Measurements from ENCODE around the gene RPH3AL.

RPH3AL gene

DNA sequence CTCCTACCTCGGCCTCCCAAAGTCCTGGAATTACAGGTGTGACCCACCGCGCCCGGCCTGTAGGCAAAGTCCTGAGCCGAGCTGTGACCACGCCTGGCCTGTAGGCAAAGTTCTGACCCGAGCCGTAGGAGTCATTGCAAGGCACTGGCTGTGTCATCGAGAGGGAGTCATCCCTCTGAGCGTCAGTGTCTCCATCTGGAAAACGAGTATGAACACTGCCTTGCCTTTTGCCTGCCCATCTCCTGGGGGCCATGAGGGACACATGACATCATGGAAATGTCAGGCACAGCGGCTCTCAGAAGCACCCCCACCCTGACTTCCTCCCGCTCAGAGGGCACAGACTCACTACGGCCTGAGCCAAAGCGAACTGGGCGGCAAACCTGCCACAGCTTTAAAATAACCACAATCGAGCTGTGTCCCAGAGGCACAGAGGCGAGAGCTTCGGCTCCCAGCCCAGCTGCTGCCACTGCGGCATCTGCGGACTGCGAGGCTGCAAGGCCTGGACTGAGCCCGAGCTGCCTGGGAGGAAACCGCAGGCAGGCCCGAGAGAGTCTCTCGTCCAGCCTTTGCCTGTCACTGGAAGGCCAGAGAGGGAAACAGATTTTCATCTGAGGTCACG lies 50.8 kb downstream of the RPH3AL start:
- no peak for DNase-seq (ENCODE audit: low read depth in 2 of 2)

DNA sequence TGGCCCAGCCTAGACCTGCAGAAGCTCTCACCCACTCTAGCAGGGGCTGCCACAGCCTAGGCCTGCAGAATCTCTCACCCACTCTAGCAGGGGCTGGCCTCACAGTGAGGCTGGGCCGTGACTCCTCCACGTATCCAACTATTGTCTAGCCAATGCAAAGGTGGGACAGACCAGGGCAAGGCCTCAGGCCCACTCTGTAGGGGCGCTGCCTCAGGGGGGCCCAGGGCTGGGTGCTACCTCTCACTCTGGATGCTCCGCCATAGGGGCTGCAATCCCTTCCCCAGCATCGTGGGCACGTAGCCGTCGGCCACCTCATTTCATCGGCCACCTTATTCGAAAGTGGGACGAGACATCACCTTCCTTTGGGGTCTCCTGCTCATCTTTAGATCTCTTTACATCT lies 51.7 kb downstream of the RPH3AL start:
- no peak for DNase-seq (ENCODE audit: low read depth in 2 of 2)

DNA sequence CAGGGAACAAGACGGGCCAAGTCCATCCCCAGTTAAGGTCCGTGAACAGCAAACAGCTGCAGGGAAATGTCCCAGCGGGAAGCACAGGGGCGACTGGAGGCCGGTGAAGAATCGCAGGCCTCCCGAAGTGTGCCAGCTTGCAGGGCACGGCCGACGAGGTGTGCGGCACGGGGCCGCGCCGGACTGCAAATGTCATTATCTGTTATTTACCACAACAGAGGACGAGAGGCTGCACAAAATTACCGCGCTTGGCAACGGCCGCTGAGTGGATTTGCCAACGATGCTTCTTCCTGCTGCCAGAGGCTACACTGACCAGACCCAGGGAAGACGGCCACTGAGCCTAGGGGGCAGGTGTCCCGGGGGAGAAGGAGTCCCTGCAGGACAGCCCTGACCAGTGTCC lies 53.1 kb downstream of the RPH3AL start:
- DNase-seq (ENCODE audit: low read depth in 2 of 2) = no peak

DNA sequence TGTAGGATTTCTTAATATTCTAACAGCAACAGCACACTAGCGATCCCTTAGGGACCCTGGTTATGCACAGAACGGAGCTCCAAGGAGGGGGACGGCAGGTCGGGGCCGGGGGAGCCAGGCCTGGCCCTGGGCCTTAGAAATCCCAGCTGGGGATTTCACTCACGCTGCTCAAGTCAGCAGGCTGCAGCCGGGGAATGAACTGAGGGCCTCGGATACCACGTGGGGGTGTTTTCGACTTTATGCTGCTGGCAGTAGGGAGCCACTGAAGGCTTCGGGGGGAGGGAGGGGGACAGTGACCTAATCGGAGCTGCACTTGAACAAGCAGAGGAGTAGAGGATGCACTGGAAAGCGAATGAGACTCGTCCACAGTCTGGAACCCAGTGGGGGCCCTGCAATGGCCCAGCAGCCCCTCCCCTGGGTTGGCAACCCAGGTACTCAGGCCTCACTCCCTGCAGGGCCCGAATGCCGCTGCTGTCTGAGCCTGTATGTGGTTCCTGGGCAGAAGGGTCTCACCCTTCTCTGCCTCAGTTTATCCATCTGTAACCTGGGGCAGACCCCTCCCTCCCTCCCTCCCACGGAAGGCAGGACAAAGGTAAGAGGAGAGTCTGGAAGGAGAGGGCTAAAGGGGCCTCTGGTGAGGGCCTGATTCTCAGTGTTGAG lies 53.7 kb downstream of the RPH3AL start:
- DNase-seq (ENCODE audit: low read depth in 2 of 2) = no peak

DNA sequence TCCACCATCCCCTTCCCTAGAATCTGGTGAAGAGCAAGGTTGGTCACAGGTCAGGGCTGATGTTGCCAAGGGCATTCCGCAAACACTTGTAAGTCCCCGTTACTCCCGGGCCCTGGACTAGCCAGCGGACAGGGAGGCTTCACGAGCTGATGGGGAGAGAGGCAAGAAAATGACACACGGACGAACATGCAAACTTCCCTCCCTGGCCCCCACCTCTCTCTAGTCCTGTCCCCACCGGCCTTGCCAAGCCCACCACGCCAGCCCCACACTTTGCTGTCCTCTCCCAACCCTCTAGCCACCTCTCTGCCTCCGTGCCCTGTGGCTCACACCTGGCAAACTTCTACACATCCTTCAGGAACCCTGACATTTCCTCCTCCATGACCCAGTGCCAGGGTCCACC lies 54.8 kb downstream of the RPH3AL start:
- DNase-seq (ENCODE audit: low read depth in 2 of 2) = no peak

DNA sequence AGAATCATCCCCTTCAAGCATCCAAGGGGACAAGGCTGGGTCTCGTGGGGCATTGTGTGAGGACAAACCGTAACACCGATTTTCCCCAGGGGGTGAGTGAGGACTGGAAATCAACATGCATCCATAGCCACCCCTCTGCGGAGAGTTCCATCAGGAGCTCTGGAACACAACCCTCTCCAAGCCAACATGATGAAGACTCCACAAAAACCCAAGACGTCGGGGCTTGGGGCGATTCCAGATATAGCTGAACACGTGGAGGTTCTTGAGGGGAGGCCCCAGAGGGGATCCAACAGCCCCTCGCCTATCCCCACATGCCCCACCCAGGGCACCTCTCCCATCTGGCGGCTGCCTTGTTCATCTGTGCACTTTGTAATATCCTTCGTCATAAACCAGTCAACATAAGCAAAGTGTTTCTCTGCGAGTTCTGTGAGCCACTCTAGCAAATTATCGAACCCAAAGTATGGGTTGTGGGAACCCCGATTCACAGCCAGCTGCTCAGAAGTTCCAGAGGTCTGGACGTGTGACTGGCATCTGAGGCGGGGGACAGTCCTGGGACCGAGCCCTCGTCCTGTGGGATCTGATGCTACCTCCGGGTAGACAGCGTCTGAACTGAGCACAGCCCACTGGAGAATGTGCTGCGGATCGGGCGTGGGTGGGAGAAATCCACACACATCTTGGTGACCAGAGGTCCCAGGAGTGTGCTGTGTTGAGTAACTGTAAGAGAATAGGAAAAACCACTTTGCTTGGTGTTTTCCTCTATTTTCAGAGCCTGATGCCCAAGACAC lies 55.5 kb downstream of the RPH3AL start:
- no peak for DNase-seq (ENCODE audit: low read depth in 2 of 2)

DNA sequence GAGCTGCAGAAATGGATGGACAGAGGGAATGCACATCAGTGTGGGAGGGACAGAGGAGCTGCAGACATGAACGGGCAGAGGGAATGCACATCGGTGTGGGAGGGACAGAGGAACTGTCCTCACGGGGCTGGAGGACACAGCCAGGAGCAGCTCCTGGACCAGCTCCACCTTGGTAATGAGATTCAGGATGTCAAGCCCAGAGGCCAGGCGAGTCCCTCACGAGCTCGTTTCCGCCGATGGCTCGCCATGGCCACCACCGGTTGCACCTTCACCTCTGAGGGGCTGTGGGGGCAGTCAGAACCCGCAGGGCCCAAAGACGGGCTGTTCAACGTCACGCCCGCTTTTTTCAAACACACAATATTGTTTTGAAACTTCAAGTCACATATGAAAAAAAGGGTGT lies 56.2 kb downstream of the RPH3AL start:
- no peak for DNase-seq (ENCODE audit: low read depth in 2 of 2)

DNA sequence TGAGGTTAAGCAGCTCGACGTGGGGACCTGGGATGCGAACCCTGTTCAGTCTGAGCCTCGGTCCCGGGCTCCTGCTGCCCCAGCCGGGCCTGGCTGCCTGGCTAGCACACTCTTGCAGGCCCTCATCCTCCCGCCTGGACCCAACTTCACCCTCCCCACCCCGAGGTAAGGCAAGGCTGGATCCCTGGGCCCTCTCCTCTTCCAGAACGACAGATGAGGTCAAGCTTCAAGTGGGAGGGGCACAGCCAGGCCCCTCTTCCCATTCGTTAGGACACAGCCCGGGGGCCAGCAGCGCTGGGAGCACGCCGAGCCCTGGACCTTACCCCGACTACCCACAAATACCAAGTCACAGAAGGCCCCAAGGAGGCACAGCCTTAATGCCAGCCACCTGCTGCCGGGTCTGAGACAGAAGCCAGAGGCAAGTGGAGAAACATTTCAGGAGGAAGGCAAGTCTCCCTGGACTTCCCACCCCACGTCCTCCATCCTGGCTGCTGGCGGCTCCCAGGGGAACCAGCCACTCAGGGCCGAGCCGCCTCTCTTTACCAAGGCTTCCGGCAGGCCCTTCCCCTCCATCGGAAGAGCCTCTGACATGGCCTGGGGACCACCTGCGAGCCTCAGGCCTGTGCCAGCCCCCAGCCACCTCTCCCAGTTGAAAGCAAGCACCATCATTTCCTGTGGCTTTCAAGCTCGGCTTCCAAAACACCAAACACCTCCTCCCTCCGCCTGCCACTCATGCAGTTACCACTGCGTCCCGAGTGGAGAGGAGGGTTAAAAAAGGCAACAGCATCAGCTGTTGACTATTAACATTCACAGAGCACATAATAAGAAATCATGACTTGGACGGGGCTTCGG lies 59.9 kb downstream of the RPH3AL start:
- no peak for DNase-seq (ENCODE audit: low read depth in 2 of 2)

DNA sequence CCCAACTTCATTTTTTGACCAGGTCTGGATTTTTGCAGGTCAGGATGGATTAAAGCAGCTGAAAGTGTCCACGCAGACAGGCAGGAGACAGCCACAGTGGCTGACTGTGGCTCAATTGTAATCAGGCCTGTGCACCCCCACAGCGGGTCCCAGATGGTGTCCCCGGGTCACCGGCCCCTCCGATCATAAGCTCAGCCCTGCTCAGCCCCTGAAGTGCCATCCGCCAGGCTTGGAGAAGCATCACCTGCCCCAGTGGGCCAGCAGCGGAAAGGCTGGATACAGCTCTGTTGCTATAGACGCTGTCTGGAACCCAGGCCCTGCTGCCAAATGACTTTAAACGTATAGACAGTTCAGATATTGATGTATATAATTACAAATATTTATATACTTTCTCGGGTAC lies 60.6 kb downstream of the RPH3AL start:
- DNase-seq (ENCODE audit: low read depth in 2 of 2) = no peak

DNA sequence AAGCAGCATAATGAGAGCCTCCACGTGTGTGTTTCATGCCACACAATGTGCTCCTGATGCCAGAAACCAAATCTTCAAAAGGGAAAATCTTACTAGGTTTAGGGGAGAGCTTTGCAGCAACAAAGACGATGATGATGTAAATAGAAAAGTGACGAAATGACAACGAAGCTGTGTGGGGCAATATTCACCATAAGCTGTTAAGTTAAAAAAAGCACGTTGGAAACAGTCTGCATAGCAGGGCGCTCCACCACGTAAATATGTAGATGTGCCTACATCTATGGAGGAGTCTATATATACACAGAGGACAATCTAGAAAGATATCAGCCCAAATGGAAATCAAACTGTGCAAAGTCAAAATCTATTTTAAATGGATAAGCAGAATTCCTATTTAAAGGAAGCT lies 61.0 kb downstream of the RPH3AL start:
- no peak for DNase-seq (ENCODE audit: low read depth in 2 of 2)

DNA sequence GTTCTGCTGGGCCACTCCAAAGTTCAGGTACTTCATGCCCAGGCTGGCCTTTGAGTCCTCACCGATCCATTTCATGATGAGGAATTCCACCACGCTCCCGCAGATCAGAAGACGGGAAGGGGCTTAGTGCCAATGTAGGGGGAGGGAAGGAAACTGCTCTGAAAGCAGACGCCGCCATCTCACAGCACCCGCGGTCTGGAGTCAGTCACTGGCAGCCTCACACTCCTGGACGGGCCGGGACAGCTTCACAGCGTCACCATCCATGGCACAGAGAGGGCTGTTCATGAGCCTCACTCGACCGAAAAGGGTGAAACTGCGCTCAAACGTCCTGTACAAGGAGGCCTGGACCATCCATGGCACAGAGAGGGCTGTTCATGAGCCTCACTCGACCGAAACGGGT lies 62.0 kb downstream of the RPH3AL start:
- no peak for DNase-seq (ENCODE audit: low read depth in 2 of 2)

DNA sequence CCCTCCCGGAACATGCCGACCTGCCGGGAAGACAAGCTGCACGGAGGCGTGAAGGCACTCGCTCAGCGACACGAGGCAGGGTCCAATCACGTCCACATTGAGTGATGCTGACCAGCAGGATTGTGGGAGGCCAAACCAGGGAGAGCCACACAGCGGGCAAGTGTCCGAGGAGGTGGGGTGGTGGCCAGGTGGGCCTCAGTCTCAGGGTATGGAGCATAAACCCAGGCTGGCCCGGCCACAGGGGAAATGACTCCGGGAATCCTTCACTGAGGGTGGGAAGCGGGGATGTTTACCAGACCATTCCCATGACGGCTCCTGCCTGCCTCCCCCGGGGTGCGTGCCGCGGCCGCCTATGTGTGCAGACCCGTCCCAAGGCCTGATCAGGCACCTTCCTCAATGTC lies 62.5 kb downstream of the RPH3AL start:
- DNase-seq (ENCODE audit: low read depth in 2 of 2) = no peak

DNA sequence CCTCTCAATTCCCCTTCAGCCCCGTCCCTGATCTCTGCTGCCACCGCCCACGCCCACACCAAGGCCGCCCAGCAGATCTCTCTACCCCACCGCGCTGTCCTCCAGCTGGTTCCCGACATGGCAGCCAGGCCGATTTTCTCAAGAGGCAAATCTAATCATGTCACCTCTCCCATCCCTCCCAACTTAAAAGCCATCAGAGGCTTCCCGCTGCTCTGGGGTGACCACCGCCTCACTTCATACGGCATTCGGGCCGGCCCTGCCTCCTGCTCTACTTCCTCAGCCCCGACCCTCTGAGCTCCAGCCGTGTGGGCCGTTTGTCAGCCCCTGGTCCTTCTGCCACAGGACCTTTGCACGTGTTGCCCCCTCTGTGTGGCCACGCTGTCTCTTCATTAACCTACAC lies 63.2 kb downstream of the RPH3AL start:
- no peak for DNase-seq (ENCODE audit: low read depth in 2 of 2)

DNA sequence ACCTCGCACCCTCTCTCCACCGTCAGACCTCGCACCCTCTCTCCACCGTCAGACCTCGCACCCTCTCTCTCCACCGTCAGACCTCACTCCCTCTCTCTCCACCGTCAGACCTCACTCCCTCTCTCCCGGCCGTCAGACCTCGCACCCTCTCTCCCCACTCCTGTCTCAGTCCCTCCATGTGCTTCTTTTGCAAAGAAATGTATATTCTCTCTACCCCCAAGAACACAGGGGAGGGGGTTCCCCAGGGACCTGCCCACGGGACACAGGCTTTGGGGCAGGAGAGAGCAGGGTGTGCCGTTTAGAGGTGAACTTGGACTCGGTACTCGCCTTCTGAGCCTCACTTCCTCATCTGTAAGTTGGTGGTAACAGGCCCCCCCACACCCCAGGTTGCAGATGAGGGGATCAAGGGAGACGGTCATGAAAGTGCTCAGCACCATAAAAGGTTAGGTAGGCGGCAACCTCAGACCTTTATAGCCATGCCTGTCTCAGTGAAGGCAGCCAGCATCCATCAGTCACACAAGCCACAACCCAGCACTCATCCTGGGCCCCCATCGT lies 63.7 kb downstream of the RPH3AL start:
- DNase-seq (ENCODE audit: low read depth in 2 of 2) = no peak

DNA sequence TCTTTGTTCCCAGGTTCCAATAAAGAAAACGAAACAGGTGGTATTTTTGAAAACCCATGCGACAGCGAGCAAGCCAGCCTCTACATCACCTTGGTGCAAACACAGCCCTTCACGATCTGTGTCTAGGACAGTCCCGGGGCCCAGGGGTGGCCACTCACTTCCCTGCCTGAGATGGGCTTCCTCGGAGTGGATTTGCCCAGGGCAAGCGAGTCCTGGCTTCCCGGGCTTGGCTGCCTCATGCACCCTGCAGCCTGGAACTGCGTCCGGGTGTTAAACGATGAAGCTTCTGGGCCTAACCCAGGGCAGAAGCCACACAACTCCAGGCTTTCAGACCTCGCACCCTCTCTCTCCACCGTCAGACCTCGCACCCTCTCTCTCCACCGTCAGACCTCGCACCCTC lies 66.0 kb downstream of the RPH3AL start:
- no peak for DNase-seq (ENCODE audit: low read depth in 2 of 2)

DNA sequence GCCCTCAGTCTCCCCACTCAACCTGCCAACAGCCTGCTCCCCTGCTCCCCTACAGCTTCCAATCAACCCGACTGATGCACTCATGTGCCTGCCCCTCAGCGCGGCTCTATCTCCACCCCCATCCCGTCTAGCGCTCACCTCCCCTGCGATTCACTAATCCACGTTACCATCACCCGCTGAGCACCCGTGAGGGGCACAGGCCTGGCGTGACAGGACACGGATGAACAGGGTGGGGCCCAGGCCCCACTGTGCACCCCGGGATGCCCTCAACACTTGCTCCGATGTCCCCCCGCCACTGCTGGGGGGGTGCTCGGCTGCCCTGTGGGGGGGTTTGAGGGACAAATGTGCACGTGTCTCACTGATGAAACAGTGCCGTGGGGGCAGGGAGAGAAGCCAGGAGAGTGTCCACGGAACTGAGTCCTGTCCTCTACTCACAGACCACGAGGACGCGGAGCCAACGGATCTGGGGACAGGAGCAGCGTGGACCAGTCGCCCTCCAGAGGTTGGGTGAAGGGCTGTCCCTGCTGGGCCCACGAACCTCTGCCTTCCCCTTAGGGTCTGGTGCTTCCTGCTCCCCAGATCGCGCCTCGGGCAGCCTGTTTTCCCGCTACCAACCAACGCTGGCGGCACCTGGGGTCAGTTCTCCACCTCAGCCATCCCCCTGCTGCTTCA lies 66.7 kb downstream of the RPH3AL start:
- DNase-seq (ENCODE audit: low read depth in 2 of 2) = no peak

DNA sequence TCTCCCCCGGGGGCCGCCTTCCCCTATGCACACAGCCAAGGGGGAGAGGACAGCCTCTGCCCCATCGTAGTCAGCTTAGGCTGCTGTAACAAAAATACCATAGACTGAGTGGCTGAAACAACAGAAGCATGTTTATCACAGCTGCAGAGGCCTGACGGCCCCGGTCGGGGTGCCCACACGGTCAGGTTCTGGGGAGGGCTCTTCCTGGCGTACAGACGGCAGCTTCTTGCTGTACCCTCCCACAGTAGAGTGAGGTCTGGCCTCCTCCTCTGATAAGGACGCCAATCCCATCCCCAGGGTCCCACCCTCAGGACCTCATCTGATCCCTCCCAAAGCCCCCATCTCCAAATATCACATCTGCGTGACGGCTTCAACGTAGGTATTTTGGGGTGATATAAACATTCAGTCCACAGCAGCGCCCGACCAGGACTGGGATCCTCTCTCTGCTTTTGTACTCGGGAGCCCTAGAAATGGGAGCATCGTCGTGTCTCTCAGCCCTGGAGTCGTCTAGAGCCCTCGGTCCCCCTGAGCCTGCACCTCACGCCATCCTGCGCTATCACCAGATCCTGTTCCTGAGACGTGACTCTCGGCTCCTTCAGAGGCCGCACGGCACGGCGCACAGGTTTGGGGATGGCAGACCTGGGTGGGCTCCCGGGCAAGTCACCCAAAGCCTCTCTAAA lies 67.8 kb downstream of the RPH3AL start:
- no peak for DNase-seq (ENCODE audit: low read depth in 2 of 2)

DNA sequence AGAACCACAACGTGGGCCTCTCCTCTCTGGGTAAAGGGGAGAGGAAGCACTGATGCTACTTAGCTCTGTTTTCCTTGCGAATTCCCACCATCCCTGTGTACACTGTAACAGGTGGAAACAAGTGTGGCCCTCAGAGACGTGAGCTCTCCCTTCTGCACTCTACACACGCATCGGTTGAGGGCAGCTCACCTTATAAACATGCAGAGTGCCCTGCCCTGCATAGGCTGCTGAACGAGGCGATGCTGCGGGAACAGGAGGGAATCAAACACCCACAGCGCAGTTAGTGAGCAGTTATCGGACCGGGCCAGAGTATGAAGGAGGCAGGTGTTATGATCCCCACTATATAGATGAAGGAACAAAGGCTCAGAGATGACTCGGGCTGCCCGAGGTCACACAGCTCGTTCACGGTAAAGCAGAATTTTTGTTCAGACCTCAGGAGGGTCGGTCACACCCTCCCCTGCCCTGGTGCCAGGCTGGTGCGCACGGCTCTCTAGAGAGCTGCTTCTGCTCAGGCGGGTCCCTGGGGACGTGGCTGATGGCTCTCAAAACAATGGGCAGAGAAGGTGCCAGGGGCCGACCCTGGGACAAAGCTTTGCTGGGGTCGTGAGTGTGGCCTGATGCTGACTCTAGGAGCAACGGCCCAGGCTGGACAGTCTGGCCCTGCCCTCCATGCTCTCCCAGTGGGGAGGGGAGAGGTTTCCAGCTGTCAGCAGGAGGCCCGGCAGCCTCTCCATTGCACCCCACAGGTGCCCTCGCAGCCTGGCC lies 68.5 kb downstream of the RPH3AL start:
- DNase-seq (ENCODE audit: low read depth in 2 of 2) = no peak

DNA sequence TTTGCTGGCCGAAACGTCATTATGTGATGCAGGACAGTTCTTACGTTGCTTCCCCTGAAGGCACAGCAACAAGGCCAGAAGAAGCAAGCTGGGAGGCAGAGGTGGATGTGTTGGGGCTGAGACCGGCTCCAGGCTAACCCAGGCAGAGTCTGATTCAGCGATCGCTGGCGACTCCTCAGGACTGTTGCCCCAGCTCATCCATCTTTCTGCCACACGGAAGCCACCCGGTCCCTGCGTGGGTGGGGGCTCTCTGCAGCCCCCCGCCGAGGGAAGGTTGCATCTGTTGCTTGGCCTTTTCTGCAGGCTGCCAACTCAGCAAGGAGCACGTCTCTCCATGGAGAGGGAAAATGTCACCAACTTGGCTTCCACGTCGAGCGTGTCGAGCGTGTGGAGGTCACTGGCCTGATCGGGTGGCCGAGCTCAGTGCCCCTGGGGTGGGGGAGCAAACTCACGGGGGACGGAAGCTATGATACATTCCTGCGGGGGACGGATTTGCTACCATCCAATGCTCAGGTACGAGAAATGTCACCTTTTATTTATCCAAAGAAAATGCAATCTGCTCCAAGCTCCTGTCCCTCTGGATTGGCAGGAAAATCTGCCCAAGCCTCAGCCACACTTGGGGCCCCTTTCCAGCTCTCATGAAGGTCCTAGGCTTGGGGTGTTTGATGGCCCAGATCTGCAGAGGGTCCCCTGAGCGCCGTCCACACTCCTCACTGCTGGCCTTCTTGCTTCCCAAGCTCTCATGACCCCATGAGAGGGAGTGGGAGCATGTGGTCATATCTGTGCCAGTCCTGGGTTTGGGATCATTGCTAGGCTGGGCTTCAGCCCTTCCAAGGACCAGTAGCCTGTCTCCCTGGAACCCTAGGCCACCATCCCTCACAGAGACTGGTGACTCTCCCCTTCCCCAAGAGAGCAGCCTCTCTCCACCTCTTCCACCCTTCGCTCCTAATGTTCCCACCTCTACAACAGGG lies 69.4 kb downstream of the RPH3AL start:
- no peak for DNase-seq (ENCODE audit: low read depth in 2 of 2)

Measured in stimulated activated CD8-positive, alpha-beta memory T cell treated with anti-CD3 and anti-CD28 coated beads, Interleukin-2, amount 100 ng/mL, for 48 hours (primary cell).